ENCODE results near the gene METTL9.

DNA sequence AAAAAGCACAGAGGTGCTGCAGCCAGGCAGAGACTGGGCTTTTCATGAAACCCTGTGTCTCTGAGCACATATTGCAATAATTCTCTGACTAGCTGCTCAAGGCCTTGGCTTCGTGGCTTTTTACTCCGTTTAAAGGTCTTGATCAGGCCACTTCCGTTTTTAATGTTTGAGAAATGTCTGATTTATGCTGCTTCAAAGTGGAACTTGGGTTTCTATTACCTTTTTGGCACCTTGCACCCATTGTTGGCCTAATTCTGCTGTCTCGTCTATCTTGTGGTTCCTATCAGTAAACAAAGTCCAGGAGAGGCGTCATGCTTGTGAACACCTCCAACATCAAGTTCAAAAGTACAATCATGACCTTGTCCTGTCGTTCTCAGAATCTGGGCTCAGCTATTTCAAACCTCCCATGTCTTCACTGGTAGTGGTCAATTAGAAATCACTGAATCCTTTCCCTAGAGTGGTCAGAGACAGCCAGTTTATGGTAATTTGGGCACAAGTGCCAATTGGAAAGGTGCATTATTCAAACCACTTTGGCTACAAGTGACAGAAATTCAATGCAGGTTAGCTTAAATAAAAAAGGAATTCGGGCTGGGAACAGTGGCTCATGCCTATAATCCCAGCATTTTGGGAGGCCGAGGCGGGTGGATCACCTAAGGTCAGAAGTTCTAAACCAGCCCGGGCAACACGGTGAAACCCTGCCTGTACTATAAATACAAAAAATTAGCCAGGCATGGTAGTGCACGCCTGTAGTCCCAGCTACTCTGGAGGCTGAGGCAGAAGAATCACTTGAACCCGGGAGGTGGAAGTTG lies 33.3 kb upstream of the METTL9 start:
- TF ChIP-seq, protein P1, sequence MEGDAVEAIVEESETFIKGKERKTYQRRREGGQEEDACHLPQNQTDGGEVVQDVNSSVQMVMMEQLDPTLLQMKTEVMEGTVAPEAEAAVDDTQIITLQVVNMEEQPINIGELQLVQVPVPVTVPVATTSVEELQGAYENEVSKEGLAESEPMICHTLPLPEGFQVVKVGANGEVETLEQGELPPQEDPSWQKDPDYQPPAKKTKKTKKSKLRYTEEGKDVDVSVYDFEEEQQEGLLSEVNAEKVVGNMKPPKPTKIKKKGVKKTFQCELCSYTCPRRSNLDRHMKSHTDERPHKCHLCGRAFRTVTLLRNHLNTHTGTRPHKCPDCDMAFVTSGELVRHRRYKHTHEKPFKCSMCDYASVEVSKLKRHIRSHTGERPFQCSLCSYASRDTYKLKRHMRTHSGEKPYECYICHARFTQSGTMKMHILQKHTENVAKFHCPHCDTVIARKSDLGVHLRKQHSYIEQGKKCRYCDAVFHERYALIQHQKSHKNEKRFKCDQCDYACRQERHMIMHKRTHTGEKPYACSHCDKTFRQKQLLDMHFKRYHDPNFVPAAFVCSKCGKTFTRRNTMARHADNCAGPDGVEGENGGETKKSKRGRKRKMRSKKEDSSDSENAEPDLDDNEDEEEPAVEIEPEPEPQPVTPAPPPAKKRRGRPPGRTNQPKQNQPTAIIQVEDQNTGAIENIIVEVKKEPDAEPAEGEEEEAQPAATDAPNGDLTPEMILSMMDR (IDR thresholded peaks at IDR 0.05; ENCODE audit: insufficient read depth, low read length, poor library complexity, severe bottlenecking) = no peak
- no peak for TF ChIP-seq EZH2phosphoT487 (conservative IDR thresholded peaks at IDR 0.05; ENCODE audit: low read length)
